ENCODE measurements around the gene MTHFS. TPM values are rescaled to one million over a fixed set of nuclear protein-coding genes. Genes with fewer than 3 reads are reported as not detected.
"Not testable (repeated sequence)": the region's sequence is repeated elsewhere in the genome, so short reads cannot be mapped to it uniquely, and the experiment has no call there.

The MTHFS gene
- polyA plus RNA-seq, 1 donor, result 34.9 TPM

GRCh38 chr15:79918278-79918677 is 21.5 kb upstream of the MTHFS start:
- DNase-seq, result no peak

- no peak for DNase-seq
Observed at GRCh38 chr15:79916502-79917132, 19.8 kb upstream of the MTHFS start.

DNA sequence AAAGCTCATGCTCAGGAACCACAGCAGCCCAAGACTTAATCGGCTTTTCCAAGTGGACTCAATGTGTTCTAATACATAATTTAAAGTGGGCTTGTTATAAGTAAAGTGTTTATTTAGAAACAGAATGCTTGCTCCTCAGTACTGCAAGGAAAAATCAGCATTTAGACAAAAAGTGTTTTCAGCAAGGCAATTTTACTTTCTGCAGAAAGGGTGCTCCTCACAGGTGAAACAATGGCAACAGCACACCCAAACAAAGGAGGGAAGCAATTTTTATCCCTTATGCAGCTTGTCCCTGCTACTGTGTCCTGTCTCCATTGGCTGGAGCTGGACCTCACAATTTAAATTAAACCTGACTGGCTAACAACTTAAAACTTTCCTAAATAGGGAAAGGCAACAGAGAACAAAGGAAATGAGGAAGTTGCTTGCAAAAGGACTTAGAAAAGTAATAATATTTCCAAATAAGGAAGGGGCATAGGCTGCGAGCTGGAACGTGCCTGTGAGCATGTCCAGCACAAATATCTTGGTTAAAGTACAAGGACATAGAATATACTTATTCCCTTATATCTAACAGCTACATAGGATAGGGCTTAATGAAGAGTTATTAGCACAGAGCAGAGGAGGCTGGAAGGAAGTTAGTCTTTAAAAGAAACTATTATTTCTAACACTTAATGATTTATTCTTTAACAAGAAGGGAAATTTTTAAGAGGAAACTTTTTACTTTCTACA is 19.1 kb upstream of the MTHFS start:
- not testable (repeated sequence) for DNase-seq

DNA sequence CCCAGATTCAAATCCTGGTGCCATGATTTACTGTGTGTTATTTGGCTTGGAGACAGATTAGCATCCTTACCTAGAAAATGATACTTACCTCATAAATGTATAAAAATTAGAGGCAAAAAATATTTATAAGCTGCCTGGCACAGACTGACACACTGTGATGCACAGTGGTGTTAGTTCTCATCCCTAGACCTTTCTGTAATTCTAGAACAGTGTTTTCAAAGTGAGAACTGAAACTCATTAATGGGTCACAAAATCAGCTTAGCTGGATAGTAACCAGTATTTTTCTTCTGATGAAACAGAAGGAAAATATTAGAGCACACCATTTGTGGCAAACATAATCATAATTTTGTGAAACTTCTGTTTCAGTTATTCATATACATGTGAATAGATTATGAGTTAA is 17.9 kb upstream of the MTHFS start:
- DNase-seq, result no peak

GRCh38 chr15:79909556-79910335 is 12.9 kb upstream of the MTHFS start:
- not testable (repeated sequence) for DNase-seq

DNA sequence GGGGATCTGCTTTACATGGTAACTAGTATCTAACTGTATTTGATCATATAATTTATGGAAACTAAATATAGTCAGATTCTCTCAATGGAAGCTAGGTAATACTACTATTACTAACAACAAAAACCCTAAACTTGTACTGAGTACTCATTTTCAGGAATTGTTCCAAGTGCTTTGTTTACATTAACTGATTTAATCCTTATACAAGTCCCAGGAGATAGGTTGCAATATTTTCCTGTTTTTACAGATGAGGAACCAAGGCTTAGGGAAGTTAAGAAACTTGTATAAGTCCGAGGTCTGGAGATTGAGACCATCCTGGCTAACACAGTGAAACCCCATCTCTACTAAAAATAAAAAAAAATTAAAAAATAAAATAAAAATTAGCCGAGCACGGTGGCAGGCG is 7.5 kb upstream of the MTHFS start:
- DNase-seq, result no peak

DNA sequence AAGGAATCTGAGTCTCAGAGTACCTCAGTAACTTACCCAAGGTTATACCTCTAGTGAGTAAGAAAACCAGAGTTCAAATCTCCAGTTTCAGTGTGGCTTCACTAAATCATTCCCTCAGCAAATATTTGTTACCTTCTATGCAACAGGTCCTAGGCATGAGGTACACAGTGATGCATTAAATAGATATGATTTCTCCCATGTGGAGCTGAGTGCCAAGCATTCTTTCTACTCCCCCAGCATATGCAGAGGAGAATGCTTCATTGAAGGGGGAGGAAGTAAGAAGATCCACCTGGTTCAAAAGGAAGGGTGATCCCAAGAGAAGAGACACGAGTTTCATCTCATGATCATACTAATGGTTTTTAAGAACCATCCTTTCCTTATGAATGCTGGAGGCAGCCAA is 6.8 kb upstream of the MTHFS start:
- no peak for DNase-seq

- DNase-seq, result no peak
Observed at GRCh38 chr15:79903144-79903543, 6.3 kb upstream of the MTHFS start.

GRCh38 chr15:79901958-79902357 is 5.1 kb upstream of the MTHFS start:
- DNase-seq, result no peak

DNA sequence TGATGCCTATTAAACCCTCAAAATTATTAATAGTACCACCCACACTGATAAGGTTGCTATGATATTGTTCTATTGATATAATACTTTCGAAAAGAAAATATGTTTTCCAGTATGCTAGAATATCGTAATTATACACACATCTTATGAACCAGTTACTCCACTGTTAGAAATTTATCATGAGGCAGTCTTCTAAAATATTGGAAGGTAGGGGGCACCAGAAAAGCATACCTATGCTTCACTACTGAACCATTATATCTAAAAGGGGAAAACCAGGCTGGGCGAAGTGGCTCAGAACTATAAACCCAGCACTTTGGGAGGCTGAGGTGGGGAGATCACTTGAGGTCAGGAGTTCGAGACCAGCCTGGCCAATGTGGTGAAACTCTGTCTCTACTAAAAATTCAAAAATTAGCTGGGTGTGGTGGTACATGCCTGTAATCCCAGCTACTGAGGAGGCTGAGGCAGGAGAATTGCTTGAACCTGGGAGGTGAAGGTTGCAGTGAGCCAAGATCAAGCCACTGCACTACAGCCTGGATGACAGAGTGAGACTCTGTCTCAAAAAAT is 4.1 kb upstream of the MTHFS start:
- not testable (repeated sequence) for DNase-seq

GRCh38 chr15:79900087-79900486 is 3.3 kb upstream of the MTHFS start:
- no peak for DNase-seq

- not testable (repeated sequence) for DNase-seq
Observed at GRCh38 chr15:79898786-79899185, 2.0 kb upstream of the MTHFS start.

DNA sequence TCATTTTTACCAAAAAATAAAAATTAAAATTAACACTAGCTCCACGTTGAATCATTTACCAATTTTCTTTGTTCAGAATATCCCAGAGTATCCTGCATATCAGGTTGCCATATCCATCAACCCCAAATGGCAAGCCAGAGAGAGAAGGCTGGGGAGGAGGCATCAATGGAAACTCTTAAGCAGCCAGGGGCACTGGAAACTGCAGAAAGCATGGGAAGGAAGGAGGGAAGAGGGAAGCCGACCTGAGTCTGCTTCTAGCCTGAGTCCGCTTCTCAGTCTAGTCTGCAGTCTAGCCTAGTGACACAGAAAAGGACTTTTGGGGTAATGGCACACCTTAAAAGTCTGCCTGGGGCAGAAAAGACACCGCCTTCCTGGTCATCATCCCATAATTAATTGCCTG is 1.6 kb upstream of the MTHFS start:
- no peak for DNase-seq

DNA sequence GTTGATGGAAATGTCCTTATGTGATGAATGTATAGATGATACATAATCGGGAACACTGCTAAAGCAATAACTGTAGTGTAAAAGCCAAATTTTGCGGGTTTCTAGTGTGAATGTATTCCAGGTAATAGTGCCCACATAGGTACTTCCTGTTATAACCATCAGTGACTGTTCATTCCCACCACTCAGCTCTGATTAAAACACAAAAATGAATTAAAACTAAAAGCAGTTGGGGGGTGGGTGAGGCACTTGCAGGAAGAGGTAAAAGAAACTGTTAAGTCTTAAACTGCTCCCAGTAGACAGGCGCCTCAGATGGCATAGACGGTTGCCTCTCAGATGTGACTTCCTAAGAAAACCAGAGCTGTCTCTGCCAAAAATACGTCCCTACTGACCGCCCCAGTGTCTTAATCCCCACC is 893 bp upstream of the MTHFS start:
- no peak for DNase-seq

- peak; percentile 44 for DNase-seq
Observed at GRCh38 chr15:79897380-79897678, 515 bp upstream of the MTHFS start.

DNA sequence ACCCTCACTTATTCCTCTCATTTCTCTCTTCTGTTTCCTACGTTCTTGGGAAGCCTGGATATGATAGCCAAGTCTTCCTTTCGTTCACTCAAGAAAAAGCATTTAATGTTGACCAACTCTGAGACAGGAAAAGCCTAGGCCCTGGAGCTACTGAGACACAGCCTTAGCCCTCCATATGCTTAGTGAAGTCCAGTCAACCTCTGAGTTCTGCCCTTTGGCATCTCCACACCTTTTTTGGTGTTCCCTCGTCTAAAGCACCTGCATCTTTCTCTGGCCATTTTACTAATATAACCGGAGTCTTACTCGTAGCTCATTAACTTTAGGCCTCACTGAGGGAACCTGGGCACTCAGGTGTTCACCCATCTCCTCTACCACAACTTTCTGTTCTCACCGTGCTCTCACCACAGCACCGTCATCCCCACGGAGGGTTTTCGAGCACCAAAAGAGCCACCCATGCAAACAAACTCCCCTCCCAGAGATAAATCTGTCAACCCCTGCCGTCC is 632 bp downstream of the MTHFS start:
- peak; percentile 15 for DNase-seq

DNA sequence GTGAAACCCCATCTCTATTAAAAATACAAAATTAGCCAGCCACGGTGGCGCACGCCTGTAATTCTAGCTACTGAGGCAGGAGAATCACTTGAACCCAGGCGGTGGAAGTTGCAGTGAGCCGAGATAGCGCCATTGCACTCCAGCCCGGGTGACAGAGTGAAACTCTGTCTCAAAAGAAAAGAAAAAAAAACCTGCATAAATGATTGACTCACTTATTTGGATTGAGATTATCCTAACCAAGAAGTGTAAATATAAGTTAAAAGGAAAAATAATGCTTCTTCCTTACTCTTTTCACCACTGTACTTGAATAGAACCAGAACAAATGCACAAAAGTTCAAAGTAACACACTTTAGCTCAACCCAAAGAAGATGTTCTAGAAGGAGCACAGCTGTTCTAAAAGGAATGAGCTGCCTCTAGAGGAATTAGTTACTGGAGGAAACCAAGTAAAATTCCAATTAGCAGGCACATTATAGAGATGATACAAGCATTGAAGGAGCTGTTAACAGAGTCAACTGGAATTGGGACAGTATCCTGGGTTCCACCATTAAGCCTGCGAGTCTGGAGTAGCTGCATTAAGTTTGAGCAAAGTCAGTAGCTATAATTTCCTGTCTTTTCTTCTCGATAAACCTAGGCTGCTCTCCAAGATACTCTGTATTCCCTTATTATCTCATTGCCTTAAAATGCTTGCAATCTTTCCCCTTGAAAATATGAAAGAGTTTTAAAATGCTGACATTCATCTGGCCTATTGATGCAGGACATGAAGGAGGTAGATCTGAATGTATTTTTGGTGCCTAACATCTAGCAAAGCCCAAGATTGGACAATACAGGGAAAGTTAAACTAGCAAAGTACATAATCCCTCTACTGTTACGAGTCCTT is 9.5 kb downstream of the MTHFS start:
- no peak for DNase-seq

DNA sequence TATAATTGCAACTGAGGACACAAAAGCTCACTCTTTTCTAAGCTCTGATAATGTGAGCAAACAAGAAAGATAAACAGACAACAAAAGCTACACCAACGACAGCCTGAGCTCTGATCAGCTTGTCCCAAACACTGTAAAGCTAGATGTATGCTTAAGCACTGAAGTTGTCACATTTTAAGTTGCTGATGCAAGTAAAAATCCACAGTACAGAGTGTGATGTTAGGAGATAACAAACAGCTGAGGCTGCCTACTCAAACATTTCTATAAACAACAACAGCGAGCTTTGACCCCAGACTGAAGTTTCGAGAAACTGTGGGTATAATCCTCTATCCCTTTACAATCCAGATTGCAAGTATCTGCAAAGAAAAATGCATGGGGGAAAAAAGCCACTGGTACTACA is 10.7 kb downstream of the MTHFS start:
- no peak for DNase-seq

DNA sequence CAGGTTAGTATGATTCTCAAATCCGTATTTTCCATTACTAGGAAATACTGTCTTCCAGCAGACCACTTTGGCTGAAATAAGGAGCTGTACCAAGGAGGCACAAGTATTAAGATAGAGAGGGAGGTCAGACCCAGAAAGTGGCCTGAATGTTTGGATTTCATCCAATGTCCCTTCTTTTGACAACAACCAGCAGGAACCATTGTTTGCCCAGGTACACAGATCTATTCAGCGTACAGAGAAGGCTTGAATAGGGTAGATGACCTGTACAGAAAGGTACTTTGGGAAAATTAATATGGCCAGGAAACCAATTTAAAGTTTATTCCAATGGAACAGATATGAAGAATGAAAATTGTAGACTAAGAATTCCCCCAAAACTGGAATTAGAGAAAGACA is 12.6 kb downstream of the MTHFS start:
- no peak for DNase-seq

DNA sequence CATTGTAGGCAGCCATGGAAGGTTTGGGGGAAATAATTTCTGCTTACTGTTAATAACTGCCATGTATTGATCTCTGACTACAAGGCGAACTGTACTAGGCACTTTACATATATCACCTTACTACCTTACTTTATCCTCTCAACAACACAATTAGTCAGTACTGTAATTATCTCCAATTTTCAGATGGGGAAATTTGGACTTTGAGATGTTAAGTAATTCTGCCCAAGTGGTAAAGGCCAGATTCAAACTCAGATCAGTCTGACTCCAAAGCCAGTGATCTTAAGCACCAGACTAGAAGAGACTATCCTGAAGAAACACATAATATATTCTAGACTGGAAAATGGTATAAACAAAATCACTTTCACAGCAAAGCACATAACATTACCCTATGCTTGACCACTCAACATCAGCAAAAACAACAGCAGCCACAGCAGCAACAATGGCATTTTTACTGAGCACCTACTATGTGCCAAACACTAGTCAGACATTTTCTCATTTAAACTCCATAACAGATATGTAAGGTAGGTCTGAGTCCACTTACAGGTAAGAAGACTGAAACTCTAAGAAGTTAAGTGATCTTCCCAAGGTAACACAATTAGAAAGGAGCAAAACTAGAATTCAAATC is 13.1 kb downstream of the MTHFS start:
- DNase-seq, result no peak

- no peak for DNase-seq
Observed at GRCh38 chr15:79881668-79882067, 15.1 kb downstream of the MTHFS start.
